ENCODE results near the gene DUS1L. TPM values are rescaled to one million over a fixed set of nuclear protein-coding genes. Genes with fewer than 3 reads are reported as not detected.

DUS1L gene
- total RNA-seq, 2 donors from 2014 or later: 77.3 to 88.9 TPM

GRCh38 chr17:82012640-82013295 is 52.8 kb downstream of the DUS1L start:
- no peak for TF ChIP-seq CTCF (IDR thresholded peaks at IDR 0.05)
- Histone ChIP-seq H3K4me3 (peak overlapping the region; percentile 47), H3K27ac (peak overlapping the region; percentile 72 to 75), H3K36me3 (no peaks in the 10 kb centered on the region), H3K27me3 (replicated peaks; ENCODE audit: insufficient read depth) (no peaks in the 10 kb centered on the region), H3K4me1 (ENCODE audit: control insufficient read depth in 1 of 2, low read depth in 2 of 2) (peaks cover 3 to 26% of the 10 kb centered on the region in 2 donors), H3K9me3 (no peaks in the 10 kb centered on the region)
- DNase-seq (ENCODE audit: low spot score) (no peak), ATAC-seq (ENCODE audit: insufficient number of reproducible peaks, low FRiP score, low read depth) (peak; percentile 54)

- ATAC-seq (ENCODE audit: insufficient number of reproducible peaks, low FRiP score, low read depth) (no peak), DNase-seq (ENCODE audit: low spot score) (no peak)
- H3K27ac ChIP-seq: peak overlapping the region; percentile 72 to 75
Measured at GRCh38 chr17:82012261-82012639, 53.4 kb downstream of the DUS1L start.

GRCh38 chr17:82011617-82012187 is 53.9 kb downstream of the DUS1L start:
- ATAC-seq (ENCODE audit: insufficient number of reproducible peaks, low FRiP score, low read depth): no peak
- TF ChIP-seq CTCF (IDR thresholded peaks at IDR 0.05): no peak
- H3K27ac ChIP-seq: peak overlapping the region in 1 of 2 donors; percentile 72
- H3K4me1 ChIP-seq (ENCODE audit: control insufficient read depth in 1 of 2, low read depth in 2 of 2): peaks cover 7 to 37% of the 10 kb centered on the region in 2 donors
- no peak for DNase-seq (ENCODE audit: low spot score)
- H3K4me3 ChIP-seq: no peak overlapping the region
- no peaks in the 10 kb centered on the region for H3K36me3 ChIP-seq
- no peaks in the 10 kb centered on the region for H3K9me3 ChIP-seq
- no peaks in the 10 kb centered on the region for H3K27me3 ChIP-seq (replicated peaks; ENCODE audit: insufficient read depth)

More at GRCh38 chr17:82012261-82012639, 53.4 kb downstream of the DUS1L start:
- no peaks in the 10 kb centered on the region for H3K9me3 ChIP-seq
- H3K27me3 ChIP-seq (replicated peaks; ENCODE audit: insufficient read depth): no peaks in the 10 kb centered on the region
- peaks cover 3 to 31% of the 10 kb centered on the region in 2 donors for H3K4me1 ChIP-seq (ENCODE audit: control insufficient read depth in 1 of 2, low read depth in 2 of 2)
- no peak overlapping the region for H3K4me3 ChIP-seq
- TF ChIP-seq CTCF (IDR thresholded peaks at IDR 0.05): no peak
- H3K36me3 ChIP-seq: no peaks in the 10 kb centered on the region

- Histone ChIP-seq H3K4me1 (ENCODE audit: control insufficient read depth in 1 of 2, low read depth in 2 of 2) (peaks cover 15 to 45% of the 10 kb centered on the region in 2 donors), H3K27ac (no peak overlapping the region), H3K9me3 (no peaks in the 10 kb centered on the region), H3K36me3 (no peaks in the 10 kb centered on the region), H3K4me3 (no peak overlapping the region), H3K27me3 (replicated peaks; ENCODE audit: insufficient read depth) (no peaks in the 10 kb centered on the region)
- ATAC-seq (ENCODE audit: insufficient number of reproducible peaks, low FRiP score, low read depth): no peak
- TF ChIP-seq CTCF (IDR thresholded peaks at IDR 0.05): no peak
- no peak for DNase-seq (ENCODE audit: low spot score)
Measured at GRCh38 chr17:82010575-82011525, 54.8 kb downstream of the DUS1L start.

- H3K4me1 ChIP-seq (ENCODE audit: control insufficient read depth in 1 of 2, low read depth in 2 of 2): peaks cover 17 to 60% of the 10 kb centered on the region in 2 donors
- H3K9me3 ChIP-seq: no peaks in the 10 kb centered on the region
- DNase-seq (ENCODE audit: low spot score): no peak
- no peak overlapping the region for H3K4me3 ChIP-seq
- ATAC-seq (ENCODE audit: insufficient number of reproducible peaks, low FRiP score, low read depth): no peak
- no peaks in the 10 kb centered on the region for H3K36me3 ChIP-seq
- no peak for TF ChIP-seq CTCF (IDR thresholded peaks at IDR 0.05)
- H3K27me3 ChIP-seq (replicated peaks; ENCODE audit: insufficient read depth): no peaks in the 10 kb centered on the region
- no peak overlapping the region for H3K27ac ChIP-seq
Measured at GRCh38 chr17:82009413-82009812, 56.2 kb downstream of the DUS1L start.
